Thyroid gland (tissue), 4 donors: Measurements from ENCODE around the gene LDLRAD4.

ENCODE experiments used
- CTCF ChIP-seq, 6 experiments: fragments of 200-600 bp in 3 of 6; fragments of 450-650 bp in 3 of 6; sonication (generic) in 3 of 6; IDR thresholded peaks; one replicate each; pipeline ENCODE4 v1.5.1; 2016 to 2019; ENCODE audit warnings: antibody characterized with exemption in 6 of 6, mild to moderate bottlenecking in 2 of 6, inconsistent platforms in 1 of 6, moderate library complexity in 1 of 6
- POLR2A ChIP-seq, 2 donors: fragments of 450-650 bp; IDR thresholded peaks; one replicate each; pipeline ENCODE4 v1.6.1; 2017; ENCODE audit warnings: antibody characterized with exemption in 2 of 2, mild to moderate bottlenecking in 2 of 2, moderate library complexity in 1 of 2

DNA sequence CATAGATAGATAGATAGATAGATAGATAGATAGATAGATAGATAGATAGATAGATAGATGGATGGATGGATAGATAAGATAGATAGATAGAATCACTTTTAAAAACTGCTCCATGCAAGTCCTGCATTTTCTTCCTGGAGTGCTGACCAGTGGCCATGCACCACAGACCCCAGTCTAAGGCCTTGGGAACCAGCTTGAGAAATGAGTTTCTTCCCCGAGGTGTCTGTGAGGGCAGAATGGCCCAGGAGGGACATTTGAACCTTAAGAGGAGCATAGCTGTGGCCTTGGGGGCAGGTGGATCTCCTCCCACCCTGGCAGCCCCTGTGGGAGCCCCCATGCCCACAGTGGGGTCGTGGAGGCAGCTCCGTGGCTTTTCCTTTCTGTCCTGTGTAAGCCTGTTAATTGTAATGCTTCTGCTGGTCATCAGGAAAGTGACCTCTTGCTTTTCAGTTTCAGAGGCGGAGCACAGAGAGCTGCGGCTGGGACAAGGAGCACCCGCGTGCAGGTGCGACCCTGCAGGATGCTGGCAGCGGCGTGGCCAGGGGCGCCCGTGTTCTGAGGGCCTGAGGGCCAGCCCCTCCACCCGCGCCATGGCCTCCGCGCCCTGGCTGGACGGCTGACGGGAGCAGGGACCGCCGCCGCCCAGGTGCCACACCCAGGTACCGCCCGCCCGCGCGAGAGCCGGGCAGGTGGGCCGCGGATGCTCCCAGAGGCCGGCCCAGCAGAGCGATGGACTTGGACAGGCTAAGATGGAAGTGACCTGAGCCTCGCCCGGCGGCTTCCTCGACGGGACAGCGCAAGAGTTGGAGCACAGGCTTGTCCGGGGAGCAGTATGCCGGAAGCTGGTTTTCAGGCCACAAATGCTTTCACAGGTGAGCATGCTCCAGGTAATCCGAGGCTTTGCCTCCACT is 168.6 kb downstream of the LDLRAD4 start:
- no peak for TF ChIP-seq CTCF (IDR thresholded peaks at IDR 0.05)
- TF ChIP-seq POLR2A (IDR thresholded peaks at IDR 0.05), result no peak
